Activated T-cell treated with anti-CD3 and anti-CD28 coated beads, Interleukin-2, amount 50 U/mL, for 48 hours (primary cell): ENCODE measurements around the gene EIF2S2.

Experiments used
- DNase-seq, 2 experiments: peaks; one replicate each; pipeline ENCODE4 v3.0.0-alpha.2; 2020

EIF2S2 gene

GRCh38 chr20:34061695-34062094 lies 50.3 kb downstream of the EIF2S2 start:
- DNase-seq, result no peak

DNA sequence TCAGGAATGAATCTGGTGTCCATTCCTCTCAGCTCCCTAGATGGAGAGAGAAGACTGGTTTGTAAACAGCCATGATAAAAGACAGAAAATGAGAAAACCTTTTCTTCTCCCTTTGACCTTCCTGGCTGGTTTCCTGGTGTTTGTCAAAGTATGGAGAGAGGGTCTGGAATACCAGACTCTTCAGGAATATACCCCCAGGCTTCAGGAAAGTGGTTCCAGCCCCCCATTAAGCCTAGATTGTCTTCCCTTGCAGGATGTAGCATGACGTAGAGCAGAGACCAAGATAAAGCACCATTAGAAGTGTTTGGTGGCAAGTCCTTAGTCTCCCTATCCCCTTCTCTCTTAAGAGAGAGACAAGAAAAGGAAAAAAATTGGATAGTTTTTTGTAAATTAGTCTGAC lies 51.1 kb downstream of the EIF2S2 start:
- DNase-seq, result no peak

- DNase-seq, result no peak
Measured at GRCh38 chr20:34058831-34059230, 53.2 kb downstream of the EIF2S2 start.

GRCh38 chr20:34055290-34055689 lies 56.8 kb downstream of the EIF2S2 start:
- DNase-seq, result no peak

GRCh38 chr20:34052414-34052813 lies 59.6 kb downstream of the EIF2S2 start:
- no peak for DNase-seq

DNA sequence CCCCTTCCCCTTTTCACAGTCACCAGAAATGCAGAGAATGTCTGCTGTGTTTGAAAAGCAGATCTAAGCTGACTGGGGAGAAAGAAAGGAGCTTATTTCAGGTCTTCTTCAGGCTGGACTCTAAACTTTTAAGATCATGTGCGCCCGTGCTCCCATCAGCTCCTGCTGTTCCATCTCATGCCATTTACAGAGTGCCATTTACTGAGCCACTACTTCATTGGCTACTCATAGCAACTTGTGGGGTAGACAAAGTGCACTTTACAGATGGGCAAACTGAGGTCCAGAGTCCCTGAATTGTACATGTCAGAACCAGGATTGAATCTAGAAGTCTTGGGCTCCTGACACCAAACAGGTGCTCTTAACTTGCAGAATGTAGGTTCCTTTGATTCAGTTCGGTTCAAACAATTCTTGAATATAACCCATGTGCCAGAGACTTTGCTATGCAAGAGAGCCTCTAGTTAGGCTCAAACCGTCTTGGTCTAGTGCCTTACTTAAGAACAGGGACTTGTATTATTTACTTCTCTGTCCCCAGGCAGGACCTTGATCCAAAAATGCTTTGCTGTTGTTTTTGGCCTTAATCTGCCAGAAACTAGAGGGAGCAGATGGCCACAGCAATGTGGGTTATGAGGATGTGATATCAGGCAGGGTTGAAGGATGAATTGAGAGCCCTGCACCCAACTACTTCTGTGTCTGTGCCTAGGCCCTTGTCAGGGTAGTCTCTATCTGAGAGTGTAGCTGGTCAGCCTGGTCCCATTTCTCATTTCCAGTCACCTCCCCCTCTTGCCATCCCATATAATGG lies 61.9 kb downstream of the EIF2S2 start:
- DNase-seq, result no peak

DNA sequence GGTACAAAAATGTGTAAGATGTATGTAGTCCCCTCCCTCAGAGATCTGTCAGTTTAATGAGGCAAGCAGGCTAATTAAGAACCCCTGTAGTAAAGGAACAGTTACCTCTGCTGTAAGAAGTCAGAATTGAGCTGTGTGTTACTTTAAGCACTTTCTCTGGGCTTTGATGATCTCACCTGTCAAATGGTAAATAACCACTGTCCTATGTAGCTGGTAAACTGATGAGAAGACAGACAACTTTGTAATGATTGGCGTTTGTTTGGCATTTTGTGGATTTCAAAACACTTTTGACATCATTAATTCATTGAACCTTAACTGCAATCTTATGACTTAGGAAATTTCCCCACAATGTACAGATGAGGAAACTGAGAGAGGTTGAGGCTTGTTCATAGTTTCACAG lies 62.7 kb downstream of the EIF2S2 start:
- DNase-seq, result no peak

GRCh38 chr20:34047917-34048316 lies 64.1 kb downstream of the EIF2S2 start:
- no peak for DNase-seq

GRCh38 chr20:34047010-34047687 lies 64.9 kb downstream of the EIF2S2 start:
- no peak for DNase-seq

DNA sequence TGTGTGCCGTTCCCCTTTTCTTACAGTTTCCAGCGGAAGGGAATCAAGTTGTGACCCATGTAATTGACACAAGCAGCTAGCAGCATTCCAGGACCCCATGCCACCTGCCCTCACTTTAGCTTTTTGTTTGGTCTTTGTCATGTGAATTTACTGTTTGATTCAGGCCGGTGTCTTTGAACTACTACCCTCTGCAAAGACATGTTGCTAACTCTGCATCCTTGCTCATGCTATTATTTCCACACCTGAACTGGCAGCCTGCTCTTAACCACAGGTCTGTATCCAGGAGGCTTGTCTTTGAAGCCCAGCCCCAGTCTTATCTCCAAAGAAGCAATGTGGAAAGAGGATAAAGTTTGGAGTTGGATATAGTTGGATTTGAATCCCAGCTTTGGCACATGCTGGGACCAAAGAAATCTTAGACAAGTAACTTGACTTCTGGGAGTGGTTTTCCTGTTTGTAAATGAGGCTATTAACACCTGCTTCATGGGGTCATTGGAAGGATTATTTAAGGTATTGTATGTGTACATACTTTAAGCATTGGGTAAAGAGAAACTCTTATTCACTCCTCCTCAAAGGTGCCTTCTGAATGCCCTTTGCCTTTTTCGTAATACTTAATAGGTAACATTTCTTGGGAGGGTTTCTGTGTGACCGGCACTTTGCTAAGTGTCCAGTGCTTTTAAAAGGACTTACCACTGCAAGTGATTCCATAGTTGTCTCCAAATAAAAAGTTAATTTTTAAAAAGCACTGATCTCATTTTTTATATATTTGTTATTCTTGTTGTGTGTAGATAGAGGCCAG lies 65.9 kb downstream of the EIF2S2 start:
- DNase-seq, result no peak

GRCh38 chr20:34045294-34045693 lies 66.7 kb downstream of the EIF2S2 start:
- DNase-seq, result no peak

DNA sequence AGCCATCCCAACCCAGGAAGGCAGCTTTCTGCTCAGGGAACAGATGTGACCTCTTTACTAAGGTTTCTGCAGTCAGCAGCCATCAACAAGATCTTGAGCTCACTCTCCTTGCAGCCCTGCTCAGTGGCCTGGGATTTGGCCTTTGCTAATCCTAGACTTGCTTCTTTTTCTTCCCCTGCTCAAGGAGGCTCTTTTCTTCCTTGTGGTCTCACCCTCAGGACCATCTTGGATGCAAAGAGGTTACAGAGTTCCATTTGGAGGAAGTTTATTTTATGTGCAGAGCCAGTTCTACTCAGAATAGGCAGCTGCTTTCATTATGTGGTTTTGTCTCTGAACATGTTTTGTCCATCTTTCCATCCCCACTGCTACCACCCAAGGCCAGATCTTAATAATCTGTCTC lies 69.0 kb downstream of the EIF2S2 start:
- no peak for DNase-seq

- no peak for DNase-seq
Measured at GRCh38 chr20:34042262-34042661, 69.8 kb downstream of the EIF2S2 start.

GRCh38 chr20:34041226-34041625 lies 70.8 kb downstream of the EIF2S2 start:
- DNase-seq, result no peak

DNA sequence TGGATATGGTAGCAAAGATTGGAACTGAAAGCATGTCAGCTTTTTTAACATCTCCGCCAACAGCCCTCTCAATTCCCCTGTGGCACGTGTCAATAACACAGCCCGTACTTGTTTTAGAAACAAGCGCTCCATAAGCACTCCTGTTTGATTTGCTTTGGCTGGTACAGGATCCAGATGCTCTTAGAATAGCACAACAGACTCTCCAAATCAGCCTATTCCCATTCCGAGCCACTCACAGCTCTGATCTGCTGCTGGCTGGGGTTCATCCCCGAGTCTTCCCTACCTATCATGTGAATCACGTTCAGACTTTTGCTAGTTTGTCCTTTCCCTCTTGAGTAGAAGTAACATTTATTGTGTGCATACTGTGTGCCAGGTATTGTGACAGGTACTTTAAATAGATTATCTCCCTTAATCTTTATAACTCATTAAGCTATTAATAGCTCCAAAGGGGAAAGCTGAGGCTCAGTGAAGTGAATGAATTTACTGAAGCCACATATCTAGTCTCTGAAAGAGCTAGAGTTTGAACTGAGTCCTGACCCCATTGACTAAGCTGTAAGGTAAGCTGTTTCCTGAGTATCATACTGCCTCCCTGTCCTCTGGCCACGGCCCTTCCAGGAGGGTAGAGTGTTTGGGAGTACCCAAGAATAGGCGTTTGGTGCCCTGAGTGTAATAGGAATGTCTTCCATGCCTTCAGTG lies 71.6 kb downstream of the EIF2S2 start:
- DNase-seq, result no peak
